Measurements from ENCODE around the gene FAM221B.

DNA sequence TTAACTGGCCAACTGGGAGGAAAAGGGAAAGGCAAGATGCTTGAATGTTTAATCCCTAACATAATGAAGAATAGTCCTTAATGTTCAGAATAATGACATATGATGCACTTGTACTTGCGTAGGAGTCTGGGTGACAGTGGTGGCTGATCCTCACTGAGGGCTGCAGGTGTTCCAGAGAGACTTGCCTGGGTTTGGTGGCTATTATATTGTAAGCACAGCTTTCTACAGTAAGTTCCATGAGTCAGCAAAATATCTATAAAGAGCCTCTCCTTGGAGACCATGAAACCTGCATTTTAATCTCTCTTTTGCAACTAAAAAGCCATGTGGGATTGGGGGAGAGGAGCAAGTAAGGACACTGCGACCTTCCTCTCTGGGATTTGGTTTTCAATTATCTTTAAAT, 39.0 kb downstream of the FAM221B start:
- TF ChIP-seq, protein P1, sequence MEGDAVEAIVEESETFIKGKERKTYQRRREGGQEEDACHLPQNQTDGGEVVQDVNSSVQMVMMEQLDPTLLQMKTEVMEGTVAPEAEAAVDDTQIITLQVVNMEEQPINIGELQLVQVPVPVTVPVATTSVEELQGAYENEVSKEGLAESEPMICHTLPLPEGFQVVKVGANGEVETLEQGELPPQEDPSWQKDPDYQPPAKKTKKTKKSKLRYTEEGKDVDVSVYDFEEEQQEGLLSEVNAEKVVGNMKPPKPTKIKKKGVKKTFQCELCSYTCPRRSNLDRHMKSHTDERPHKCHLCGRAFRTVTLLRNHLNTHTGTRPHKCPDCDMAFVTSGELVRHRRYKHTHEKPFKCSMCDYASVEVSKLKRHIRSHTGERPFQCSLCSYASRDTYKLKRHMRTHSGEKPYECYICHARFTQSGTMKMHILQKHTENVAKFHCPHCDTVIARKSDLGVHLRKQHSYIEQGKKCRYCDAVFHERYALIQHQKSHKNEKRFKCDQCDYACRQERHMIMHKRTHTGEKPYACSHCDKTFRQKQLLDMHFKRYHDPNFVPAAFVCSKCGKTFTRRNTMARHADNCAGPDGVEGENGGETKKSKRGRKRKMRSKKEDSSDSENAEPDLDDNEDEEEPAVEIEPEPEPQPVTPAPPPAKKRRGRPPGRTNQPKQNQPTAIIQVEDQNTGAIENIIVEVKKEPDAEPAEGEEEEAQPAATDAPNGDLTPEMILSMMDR (IDR thresholded peaks at IDR 0.05) = no peak
- TF ChIP-seq EP300 (IDR thresholded peaks at IDR 0.05) (no peak), POLR2A (IDR thresholded peaks at IDR 0.05) (no peak)
